SHP77 treated with DMSO at 0.1 percent for 48 hours (cell line): ENCODE data around the gene OR6B1.
"Not testable (repeated sequence)": the region's sequence is repeated elsewhere in the genome, so short reads cannot be mapped to it uniquely, and the experiment has no call there.

Experiments
- DNase-seq: peaks from one replicate; lab custom pipeline; 2025; lab: John Stamatoyannopoulos, UW

OR6B1 gene

DNA sequence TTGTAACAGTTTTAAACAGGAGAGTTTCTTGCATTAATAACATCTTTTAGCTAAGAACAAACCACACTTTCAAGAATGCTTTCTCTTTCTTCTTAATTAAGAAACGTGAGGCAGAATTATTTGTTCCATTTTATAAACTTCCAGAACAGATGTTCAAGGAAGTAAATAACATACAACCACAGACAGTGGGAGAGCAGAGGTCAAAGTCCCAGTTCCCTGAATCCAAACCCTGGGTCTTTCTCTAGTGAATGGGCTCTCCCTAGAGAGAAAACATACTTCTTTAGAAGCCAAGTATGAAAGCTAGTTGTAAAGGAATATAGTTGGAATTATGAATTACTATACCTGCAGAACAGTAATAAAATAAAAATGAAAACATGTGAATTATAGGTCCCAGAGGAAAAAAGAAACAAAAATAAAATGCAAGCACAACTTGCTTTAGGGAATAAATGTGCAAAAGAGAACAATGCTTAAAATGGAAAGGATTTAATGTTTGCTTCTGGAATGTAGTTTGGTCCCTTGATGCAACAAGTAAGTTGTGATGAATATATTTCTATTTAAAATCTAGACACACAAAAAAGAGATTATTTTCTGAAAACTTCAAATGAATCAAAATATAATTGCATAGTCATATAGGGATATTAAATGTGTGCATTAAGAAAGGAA, 6.0 kb downstream of the OR6B1 start:
- DNase-seq: no peak

GRCh38 chr7:144006692-144007042, 6.5 kb downstream of the OR6B1 start:
- no peak for DNase-seq

- DNase-seq: no peak
Observed at GRCh38 chr7:144009361-144009760, 9.2 kb downstream of the OR6B1 start.

DNA sequence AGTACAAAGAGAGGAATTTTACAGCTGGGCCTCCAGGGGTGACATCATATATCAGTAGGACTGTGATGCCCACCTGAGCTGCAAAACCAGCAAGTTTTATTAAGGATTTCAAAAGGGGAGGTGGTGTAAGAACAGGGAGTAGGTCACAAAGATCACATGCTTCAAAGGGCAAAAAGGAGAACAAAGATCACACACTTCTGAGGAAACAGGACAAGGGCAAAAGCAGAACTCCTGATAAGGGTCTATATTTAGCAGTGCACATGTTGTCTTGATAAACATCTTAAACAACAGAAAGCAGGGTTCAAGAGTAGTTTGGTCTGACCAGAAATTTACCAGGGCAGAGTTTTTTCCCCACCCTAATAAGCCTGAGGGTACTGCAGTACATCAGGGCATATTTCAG, 9.9 kb downstream of the OR6B1 start:
- DNase-seq: not testable (repeated sequence)

DNA sequence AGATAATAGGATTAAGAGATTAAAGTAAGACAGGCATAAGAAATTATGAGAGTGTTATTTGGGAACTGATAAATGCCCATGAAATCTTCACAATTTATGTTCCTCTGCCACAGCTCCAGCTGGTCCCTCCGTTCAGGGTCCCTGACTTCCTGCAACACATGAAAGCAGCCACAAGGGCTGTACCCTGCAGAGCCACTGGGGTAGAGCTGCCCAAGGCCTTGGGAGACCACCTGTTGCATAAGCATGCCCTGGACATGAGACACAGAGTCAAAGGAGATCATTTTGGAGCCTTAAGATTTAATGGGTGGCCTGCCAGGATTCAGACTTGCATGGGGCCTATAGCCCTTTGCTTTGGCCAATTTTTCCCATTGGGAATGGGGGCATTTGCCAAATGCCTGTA, 10.7 kb downstream of the OR6B1 start:
- DNase-seq: not testable (repeated sequence)

DNA sequence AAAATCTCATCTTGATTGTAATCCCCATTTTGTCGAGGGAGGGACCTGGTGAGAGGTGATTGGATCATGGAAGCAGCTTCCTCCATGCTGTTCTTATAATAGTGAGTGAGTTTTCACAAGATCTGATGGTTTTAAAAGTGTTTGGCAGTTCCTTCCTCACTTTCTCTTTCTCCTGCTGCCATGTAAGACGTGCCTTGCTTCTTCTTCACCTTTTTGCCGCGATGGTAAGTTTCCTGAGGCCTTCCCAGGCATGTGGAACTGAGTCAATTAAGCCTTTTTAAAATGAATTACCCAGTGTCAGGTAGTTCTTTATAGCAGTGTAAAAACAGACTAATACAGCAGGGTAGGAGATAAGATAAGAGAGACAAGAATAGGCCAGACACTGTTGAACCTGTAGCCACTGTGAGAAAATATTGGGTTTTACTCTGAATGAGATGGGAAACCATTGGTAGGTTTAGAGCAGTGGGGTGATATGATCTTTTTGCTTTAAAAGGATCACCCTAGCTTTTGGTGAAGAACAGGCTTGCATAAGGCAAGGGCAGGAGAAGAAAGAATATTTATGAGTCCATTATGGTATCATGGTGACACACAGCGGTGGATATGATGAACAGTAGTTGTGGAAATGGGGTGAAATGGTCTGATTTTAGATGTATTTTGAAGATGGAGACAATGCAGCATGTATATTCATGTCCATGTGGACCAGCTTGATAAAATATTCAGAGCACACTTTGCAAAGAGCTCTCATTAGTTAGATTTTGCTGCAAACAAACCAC, 11.5 kb downstream of the OR6B1 start:
- DNase-seq: no peak

DNA sequence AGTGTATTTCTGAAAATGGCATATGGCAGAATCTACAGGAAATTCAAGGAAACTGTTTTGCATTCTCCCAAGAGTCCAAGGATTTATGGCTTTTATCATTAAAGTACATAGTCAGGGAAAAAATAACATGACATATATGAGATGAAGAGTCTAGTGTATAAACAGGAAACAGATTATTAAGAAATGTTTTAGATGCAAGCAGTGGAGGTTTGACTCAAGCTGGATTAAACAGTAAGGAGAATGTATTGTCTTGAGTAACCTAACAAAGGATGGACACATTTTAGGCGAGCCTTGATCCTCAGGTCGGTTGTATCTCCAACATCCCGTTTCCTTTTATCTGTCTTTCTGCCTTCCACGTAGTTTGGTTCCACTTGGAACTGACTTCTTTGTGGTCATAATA, 17.9 kb downstream of the OR6B1 start:
- no peak for DNase-seq

DNA sequence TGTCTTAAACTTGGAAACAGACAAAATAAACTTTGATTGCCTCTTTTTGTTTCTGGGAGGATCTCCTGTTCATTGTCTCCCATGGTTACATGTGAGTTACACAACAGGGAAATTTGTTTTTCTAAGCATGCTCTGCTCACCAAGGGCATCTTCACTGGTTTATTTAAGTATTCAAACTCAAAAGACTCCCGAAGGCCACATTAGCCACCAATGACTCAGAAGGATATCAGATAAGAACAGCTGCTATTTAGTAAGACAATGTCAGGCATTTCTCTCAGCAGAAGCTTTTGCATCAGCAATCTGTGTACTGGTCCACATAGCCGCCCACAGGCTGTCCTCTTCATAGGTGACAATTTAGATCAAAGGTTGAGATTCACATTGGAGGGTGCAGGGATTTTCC, 19.3 kb downstream of the OR6B1 start:
- no peak for DNase-seq

DNA sequence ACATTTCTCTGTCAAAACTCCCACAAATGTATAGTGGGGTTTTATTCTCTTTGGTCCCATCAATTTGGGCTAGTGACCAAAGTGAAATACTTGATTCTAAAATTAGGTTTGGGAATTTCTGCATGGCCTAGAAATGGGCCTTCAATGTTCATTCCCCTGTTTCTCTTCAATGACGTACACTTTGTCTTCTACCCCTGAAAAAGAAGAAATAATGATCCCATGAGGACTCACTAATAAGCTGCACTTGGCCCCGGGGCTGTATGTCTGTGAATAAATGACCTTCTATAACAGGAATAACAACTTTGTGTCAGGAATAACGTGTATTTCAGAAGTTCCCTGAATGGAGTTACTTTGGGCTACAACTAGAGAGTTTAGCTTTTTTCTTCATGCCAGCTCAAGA, 20.2 kb downstream of the OR6B1 start:
- DNase-seq: no peak

DNA sequence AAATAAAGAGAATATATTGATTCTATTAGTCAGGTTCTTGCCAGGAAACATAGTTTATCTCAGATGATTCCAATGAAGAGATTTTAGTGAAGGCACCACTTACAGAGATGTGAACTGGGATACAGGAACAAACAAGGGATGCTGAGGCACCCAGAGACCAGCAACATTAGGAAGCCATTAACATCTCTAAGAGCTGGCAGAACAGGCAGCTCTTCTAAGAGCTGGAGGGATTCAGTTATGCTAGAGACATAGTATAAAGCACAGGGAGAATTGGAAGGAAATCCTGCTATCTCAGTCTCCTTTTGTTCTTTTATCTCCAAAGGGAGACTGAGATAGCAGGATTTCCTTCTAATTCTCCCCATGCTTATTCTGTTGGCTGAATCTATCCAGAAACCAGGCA, 22.0 kb downstream of the OR6B1 start:
- DNase-seq: no peak

- DNase-seq: no peak
Observed at GRCh38 chr7:144023171-144023827, 23.2 kb downstream of the OR6B1 start.

- DNase-seq: no peak
Observed at GRCh38 chr7:144024213-144024612, 24.1 kb downstream of the OR6B1 start.

- DNase-seq: no peak
Observed at GRCh38 chr7:144026203-144026883, 26.2 kb downstream of the OR6B1 start.

- DNase-seq: no peak
Observed at GRCh38 chr7:144027070-144027469, 26.9 kb downstream of the OR6B1 start.

DNA sequence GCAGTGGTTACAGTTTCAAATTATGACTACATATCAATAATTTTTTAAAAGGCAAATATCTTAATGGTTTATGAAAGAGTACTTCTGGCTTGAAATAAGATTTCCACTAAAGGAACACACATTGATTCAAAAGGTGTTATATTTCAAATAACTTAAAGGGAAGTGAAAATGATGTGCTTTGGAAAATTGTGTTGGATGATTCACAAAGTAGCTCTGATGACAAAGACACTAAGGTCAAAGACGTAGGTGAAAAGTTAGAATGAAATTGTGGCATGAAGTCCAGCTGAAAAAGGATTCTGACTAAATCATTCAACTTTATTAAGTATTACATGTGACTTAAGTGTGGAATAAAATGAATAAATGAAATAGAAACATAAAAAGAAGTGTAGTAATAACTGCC, 27.9 kb downstream of the OR6B1 start:
- no peak for DNase-seq

GRCh38 chr7:144028547-144028946, 28.4 kb downstream of the OR6B1 start:
- DNase-seq: no peak

DNA sequence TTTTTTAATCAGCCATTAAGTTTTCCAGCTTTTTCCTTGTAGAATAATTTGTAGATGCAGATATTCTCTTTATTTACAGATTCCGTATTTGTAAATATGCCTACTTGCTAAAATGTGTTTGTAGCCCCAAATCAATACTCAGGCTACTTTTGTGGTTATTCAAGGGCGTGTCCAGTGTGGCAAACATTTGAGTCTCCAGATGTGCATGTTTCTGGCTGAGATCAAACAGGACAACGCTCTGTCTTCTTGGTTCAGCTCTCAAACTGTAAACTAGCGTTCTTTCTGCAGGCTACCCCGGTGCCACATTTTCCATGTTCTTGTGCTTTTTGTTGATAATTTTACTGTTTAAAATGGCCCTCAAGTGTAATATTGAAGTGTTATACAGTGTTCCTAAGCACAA, 32.4 kb downstream of the OR6B1 start:
- no peak for DNase-seq

GRCh38 chr7:144032985-144033709, 33.0 kb downstream of the OR6B1 start:
- DNase-seq: no peak

GRCh38 chr7:144035385-144035784, 35.3 kb downstream of the OR6B1 start:
- no peak for DNase-seq

- no peak for DNase-seq
Observed at GRCh38 chr7:144036302-144036885, 36.3 kb downstream of the OR6B1 start.

- no peak for DNase-seq
Observed at GRCh38 chr7:144037414-144038035, 37.4 kb downstream of the OR6B1 start.
